ENCODE measurements around the gene CIAO1.

- no peak for TF ChIP-seq EZH2phosphoT487 (IDR thresholded peaks at IDR 0.05; ENCODE audit: low read depth, severe bottlenecking, unreplicated experiment)
- TF ChIP-seq CTCF (IDR thresholded peaks at IDR 0.05; ENCODE audit: poor library complexity), result no peak
Measured at GRCh38 chr2:96308248-96308647, 42.2 kb downstream of the CIAO1 start.
